Medulla oblongata (tissue), 1 donor: ENCODE measurements around the gene PKP1.

Experiments used
- DNase-seq: peaks from one replicate; pipeline ENCODE4 v3.0.0-alpha.2; 2015; ENCODE audit errors: extremely low spot score

Gene PKP1

DNA sequence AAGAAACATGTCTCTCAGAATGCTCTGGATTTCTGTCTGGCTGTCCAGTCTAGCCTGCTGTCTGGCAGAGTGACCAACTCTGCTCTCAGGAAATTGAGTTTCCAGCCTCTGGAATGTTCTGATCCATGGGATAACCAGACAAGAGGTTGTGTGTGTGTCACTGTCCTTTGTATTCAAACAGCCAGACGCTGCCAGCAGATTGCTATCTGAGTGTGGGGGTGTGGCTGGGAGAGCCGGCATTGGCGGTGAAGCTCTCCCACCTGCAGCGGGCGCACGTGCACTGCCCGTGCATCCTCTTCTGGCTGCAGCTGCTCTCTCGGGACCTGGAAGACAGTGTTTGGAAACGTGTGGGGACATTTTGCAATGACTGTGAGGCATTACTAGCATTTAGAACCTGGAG is 26.1 kb downstream of the PKP1 start:
- DNase-seq = peak; percentile 40

DNA sequence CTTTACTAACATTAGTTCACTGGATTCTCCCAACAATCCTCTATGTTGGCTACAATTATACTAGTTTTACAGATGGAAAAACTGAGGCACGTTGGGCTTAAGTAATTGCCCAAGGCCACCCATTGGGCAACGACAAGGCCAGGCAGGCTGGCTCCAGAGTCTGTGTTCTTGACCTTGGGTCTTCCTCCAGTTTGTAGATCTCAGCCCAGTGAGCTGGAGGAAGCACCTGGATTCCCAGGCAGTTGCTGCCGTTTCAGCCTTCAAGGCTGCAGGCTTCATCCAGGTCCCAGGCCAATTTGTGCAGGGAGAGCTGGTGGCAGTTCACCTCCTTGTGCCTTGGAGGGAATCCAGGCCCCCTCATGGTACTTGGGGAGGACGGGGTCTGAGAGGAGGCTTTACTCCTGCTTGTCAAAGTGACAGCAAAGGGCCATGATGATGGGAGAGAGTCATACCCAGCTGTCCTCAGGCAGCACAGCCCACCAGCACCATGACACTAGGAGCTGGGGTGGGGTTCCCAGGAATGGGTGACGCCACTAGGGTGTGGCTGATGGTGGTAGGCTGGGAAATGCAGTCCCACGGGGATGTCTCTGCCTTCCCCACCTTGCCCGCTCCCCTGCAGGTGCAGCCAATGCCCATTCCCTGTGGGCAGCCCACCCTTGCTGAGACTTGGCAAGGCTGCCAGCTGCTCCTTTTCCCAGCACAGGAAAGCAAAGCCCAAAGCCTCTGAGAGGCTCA is 27.1 kb downstream of the PKP1 start:
- no peak for DNase-seq

DNA sequence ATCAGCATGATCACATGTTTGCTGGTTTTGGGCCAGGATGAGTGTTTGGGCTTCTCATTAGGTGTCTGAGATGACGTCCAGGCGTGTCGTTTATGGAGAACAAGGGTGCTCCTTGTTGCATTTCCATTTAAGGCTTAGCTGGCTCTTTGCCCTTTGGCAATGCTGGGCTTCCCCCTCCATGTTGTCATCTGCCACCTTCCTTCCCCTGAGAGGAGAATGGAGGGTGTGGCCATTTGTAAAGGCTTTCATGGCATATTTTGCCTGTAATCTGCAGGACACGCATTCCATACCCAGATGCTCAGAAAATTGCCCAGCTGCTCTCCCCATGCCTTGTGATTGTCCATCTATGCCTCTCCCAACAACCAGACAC is 27.7 kb downstream of the PKP1 start:
- no peak for DNase-seq

DNA sequence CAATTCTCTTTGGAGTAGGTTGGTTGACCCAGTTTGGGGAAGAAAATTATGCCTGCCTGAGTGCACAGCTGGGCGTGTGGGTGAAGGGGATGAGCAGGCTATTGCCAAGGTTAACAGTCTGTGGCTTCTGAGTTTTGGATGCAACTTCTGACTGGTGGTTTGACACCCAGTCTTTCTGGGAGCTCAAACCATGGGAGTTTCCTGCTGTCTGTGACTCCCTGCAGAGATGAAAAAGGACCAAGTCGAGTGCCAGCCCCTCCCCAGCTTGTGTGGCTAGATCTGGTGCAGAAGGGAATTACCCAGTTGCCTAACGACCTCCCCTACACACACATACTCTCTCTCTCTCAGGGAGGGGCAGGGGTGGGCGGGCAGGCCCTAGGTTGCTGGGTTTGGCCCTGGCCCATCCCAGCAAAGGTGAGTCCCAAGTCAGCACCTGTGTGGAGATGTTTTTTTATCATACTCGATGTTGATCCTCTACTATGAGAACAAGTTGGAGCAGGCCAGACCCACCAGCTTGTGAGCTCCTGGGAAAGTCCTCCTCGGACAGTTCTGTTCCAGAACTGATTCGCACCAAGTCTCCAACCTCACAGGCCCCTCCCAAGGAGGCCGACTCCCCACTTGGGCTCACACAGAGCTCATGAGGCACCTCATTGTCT is 28.2 kb downstream of the PKP1 start:
- DNase-seq = no peak

DNA sequence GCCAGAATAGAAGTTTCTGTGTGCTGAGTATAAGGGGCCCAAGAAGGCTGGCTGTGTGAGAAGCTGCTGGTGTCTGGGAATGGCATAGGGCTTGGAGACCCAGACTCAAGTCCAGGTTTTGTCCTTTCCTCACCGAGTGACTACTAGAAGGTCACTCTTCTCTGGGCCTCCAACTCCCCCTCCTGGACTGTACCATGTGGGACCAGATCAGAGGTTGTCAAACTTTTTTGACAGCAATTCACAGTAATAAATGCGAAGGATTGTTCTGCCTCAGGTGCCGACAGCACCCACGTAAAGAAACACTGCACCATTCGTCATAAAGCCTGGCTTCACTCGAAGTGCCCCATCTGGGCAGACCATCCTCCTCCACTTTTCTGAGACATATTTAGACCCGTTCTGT is 29.0 kb downstream of the PKP1 start:
- no peak for DNase-seq

DNA sequence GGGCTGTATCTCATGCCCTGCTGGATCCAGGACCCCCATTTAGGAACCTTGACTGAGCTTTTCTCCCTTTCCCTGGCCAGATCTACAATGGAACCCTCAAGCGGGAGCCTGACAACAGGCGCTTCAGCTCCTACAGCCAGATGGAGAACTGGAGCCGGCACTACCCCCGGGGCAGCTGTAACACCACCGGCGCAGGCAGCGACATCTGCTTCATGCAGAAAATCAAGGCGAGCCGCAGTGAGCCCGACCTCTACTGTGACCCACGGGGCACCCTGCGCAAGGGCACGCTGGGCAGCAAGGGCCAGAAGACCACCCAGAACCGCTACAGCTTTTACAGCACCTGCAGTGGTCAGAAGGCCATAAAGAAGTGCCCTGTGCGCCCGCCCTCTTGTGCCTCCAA is 29.8 kb downstream of the PKP1 start:
- no peak for DNase-seq

DNA sequence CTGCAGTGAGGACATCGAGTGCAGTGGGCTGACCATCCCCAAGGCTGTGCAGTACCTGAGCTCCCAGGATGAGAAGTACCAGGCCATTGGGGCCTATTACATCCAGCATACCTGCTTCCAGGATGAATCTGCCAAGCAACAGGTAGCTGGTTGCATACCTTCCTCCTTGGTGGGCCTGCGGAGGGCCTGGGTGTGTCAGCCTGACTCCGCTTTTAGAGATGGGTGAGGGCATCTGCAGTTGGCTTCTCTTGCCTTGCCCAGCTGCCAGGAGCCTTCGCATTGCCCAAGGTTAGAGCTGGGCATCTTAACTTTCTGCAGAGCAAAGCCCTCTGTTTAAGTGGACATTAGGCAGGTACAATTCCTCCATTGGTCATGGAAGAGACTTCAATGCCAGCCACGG is 33.2 kb downstream of the PKP1 start:
- DNase-seq = no peak

DNA sequence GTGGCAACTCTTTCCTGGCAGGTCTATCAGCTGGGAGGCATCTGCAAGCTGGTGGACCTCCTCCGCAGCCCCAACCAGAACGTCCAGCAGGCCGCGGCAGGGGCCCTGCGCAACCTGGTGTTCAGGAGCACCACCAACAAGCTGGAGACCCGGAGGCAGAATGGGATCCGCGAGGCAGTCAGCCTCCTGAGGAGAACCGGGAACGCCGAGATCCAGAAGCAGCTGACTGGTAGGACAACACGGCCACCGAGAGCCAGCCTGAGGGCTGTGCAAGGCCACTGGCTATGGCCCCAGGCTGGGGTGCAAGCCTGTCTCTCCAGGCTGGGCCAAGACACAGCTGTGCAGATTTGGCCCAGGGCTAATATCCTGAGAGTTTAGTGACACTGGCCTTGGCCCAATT is 34.2 kb downstream of the PKP1 start:
- no peak for DNase-seq

DNA sequence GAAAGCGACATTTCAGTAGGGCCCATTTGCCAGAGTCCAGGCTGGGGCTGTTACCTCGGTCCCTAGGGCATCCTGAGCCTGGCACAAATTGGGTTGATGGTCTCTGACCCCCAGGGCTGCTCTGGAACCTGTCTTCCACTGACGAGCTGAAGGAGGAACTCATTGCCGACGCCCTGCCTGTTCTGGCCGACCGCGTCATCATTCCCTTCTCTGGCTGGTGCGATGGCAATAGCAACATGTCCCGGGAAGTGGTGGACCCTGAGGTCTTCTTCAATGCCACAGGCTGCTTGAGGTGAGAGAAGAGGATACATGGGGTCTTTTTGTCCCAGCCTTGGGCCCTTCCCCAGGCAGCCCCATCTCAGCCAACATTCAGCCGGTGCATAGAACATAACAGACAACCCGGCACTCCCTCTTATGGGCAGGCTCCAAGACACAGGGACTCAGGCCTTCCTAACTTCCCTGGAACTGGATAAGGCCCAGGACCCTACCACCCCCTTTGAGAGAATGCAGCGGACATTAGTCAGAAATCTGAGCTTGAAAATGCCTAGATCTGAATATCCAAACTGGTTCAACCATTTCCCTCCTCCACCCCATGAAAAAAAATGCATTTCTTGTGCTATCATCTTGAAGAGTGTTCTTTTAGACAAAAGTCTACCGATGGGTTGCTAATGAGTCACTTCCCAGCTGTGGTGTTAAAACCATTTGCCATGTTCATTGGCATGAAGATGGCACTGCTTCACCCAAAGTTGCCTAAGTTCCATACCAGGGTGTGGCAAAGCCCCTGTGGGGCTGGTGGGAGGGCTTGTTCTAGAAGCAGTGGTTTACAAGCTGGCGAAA is 35.4 kb downstream of the PKP1 start:
- no peak for DNase-seq

DNA sequence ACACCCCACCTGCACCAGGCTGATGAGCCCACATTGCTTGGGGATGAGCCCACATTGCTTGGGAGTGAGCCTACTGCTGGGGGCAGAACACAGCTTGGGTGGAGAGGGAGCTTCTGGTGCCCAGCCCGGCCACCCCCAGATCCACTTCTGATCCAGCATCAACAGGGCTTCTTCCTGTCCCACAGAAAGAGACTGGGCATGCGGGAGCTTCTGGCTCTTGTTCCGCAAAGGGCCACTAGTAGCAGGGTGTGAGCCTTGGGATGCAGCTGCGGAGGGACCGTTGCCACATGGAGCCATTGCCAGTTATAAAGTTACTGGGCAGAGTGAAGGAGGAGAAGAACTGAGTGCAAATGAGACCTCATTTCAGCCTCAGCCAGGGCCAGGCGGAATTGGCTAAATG is 36.3 kb downstream of the PKP1 start:
- no peak for DNase-seq

DNA sequence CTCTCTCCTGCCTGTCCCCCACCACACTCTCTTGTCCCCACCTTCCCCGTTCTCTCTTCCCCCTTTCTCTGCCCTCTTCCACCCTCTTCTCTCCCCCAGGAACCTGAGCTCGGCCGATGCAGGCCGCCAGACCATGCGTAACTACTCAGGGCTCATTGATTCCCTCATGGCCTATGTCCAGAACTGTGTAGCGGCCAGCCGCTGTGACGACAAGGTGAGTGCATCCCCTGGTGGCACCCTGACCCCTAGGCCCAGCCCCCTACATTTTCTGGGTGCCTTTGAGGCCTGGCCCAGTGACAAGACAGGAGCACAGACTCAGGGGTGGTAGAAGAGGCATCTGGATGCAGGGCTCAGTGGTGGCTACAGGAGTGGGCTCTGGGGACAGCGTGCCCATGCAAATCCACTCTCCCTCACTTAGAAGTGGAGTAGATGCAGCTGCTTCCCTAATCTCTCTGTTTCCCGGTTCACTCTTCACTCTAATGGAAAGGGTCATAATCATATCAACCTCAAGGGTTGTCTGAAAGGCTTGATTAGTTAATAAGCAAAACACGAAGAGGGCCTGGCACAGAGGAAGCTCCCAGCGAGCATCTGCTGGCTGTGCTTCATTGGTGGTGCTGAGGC is 37.0 kb downstream of the PKP1 start:
- no peak for DNase-seq

DNA sequence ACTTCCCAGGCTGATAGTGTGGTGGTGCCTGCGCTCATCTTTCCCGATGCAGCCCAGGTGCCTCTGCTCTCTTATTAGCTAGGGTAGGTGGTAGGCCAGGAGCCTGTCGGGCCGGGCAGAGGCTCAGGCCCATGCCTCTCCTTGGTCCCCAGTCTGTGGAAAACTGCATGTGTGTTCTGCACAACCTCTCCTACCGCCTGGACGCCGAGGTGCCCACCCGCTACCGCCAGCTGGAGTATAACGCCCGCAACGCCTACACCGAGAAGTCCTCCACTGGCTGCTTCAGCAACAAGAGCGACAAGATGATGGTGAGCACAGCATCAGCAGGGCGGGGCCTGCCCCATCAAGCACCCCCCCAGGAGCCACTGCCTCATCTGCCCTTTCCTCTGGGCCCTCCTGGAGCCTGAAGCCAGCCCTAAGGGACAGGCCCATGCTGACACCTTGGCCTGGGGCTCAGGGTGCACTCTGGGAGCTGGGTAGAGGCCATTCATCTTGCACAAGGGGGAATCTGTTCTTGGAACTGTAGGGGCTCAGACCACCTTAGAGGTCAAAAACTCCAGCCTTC is 38.6 kb downstream of the PKP1 start:
- DNase-seq = no peak

DNA sequence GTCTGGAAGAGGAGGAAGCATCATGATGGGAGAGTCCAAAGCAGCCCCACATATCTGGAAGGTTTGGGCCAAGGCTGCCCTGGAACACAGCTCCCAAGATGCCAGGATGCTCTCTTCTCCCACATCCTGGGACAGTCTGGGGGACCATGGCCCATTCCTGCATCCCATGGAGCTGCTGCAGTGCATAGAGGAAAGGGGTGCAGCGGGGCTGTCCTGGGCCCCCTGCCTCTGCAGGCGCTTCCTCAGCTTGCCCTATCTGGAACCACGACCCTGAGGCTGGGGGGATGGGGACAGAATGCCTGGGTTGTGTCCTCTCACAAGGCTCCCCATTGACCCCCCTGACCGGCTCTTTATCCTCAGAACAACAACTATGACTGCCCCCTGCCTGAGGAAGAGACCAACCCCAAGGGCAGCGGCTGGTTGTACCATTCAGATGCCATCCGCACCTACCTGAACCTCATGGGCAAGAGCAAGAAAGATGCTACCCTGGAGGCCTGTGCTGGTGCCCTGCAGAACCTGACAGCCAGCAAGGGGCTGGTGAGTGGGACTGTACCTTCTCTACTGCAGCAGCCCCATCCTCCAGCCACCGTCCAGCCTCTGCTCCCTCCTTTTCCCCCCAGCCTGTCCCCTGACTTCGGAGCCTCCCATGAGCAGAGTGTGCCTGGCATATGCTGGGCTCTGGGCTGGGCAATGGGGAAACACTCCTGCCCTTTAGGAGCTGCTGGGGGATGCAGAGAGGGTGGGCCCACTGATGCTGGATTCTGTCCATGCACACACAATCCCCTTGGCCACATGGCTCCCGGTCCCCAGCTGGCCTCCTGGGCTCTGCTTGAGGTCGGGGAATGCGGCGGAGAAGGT is 39.6 kb downstream of the PKP1 start:
- no peak for DNase-seq

DNA sequence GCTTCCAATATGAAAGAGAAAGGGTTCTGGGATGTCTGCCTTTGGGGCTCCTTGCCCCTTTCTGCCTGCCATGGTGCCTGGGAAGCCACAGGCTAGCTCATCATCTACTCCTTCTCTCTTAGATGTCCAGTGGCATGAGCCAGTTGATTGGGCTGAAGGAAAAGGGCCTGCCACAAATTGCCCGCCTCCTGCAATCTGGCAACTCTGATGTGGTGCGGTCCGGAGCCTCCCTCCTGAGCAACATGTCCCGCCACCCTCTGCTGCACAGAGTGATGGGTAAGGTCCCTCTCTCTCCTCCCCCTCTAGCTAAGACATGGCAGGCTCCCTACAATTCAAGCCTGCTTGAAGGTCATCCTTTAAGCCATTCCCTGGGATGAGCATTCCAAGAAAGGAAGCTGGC is 41.0 kb downstream of the PKP1 start:
- DNase-seq = no peak

DNA sequence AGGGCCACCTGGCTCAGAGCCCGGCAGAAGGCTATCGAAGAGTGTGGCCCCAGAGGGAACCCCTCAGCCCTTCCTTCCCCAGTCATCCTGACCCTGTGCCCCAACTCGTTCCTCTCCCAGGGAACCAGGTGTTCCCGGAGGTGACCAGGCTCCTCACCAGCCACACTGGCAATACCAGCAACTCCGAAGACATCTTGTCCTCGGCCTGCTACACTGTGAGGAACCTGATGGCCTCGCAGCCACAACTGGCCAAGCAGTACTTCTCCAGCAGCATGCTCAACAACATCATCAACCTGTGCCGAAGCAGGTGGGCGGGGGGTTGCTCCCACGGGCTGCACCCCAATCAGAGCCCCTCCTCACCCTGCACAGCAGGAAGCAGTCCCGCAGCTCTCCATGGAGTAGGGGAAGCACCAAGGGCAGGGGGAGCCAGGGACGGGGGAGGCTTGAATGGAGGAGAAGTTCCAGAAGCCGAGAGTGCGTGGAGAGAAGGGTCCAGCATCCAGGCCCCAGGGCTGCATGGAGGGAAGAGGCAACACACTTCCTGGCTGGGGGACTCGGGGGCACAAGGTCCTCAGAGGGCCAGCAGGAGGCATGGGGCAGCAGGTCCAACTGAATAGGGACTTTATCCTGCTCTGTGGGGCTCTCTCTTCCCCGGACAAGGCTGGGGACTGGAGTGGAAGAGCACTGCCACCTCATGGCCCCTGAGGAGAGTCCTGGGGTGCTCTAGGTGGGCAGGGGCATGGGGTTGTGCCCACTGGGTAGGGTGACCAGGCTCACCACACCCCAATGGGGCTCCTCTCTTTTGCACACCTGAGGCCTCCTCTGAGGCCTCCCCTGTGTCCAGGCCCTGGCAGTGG is 41.7 kb downstream of the PKP1 start:
- DNase-seq = no peak

DNA sequence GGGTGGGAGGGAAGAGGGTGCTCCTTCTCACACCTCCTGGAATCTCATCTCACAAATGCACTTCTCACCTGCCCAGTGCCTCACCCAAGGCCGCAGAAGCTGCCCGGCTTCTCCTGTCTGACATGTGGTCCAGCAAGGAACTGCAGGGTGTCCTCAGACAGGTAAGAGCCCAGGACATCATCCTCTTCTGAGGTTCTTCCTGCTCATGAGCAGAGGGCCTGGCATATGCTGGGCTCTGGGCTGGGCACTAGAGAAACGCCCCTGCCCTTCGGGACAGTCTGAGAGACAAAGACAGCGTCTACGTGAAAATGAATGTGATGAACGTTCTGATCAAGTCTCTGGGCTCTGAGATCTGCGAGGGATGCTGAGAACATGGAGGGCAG is 42.4 kb downstream of the PKP1 start:
- DNase-seq = no peak

DNA sequence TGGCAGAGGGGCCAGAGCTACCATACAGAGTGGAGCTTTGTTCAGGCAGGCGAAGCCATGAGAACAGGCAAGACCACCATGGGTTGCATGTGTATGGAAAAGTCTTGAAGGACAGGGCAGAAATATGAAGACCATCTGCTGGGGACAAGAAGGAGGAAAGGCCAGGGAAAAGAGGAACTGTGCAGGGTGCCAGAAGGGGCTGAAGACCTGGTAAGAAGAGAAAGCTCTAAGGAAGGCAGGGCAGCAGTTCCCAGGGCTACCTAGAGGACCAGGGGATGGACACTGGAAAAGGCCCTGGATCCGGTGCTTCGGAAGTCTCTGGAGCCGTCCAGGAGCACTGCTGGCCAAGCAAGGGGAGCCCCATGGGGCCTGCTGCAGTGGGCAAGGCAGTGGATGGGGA is 43.4 kb downstream of the PKP1 start:
- no peak for DNase-seq

DNA sequence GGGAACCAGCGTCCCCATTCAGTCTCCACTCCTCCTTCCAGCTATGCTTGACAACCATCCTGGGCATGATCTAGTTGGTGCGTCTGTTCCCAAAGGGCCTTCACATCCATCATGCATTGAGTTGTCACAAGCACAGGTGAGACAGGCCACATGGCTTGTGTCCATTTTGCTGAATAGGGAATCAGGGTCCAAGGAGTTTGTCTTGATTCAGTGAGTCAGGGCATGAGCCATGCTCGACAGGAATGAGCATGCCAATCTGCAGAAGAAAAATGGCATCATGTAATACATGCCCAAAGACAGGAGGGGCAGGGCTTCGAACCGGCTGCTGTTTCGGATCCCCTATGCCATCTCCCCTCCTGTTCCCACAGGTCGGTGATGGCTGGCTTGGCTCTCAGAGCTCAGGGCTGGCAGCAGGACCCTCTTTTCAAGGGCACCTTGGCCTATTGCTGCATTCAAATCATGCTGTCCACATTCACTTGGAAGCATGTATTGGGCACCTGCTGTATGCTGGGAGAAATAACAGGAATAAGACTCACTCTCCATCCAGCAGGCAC is 44.5 kb downstream of the PKP1 start:
- DNase-seq = no peak

DNA sequence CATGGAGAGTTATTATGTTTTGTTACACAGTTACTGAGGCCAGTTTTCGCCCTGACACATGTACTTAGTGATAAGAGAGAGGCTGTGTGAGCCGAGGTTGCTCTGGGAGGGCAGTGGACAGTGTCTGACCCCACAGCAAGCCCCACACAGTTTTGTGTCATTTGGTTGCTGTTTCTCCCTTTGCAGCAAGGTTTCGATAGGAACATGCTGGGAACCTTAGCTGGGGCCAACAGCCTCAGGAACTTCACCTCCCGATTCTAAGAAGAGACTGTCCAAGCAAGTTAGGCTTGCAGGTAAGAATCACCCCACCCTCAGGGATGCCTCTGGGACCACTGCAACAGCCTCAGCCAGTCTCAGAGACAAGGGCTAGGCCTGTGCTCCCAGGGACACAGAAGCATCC is 45.3 kb downstream of the PKP1 start:
- no peak for DNase-seq

DNA sequence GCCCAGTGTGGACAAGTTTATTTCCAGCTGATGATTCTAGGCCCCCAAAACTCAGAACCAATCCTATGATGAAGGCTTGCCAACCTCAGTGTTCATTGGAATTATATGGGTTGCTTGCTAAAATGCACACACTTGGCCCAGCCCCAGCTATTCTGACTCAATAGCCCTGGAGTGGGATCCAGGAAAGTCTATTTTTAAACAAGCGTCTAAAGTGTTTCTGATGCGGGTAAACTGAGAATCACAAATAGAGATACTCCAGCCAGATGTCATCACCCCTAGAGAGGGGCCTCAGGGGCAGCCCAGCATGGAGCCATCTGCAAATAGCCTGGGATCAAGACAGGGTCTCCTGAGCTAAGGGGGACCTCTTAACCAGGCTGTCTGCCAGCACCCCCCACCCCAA is 46.0 kb downstream of the PKP1 start:
- no peak for DNase-seq
